H1 (cell line): ENCODE measurements around the gene VRK2. TPM values are rescaled to one million over a fixed set of nuclear protein-coding genes. Genes with fewer than 3 reads are reported as not detected.
"Not testable (repeated sequence)": the region's sequence is repeated elsewhere in the genome, so short reads cannot be mapped to it uniquely, and the experiment has no call there.

ENCODE experiments used
- CTCF ChIA-PET: fragments of 300-600 bp; sonication (Branson Sonifier 250); formaldehyde crosslinking; loops from one replicate; lab custom pipeline; 2021; ENCODE audit not compliant: partially characterized antibody; lab: Charles Lee
- POLR2A ChIA-PET: fragments of 300-600 bp; sonication (Branson Sonifier 250); formaldehyde crosslinking; loops from one replicate; lab custom pipeline; 2021; ENCODE audit warnings: inconsistent platforms; ENCODE audit not compliant: partially characterized antibody; lab: Charles Lee
- DNase-seq, 2 experiments: peaks; one replicate each; pipeline versions ENCODE4 v3.0.0 to v3.0.0-alpha.2; 2010 to 2022; ENCODE audit warnings: low spot score in 2 of 2, low read depth in 1 of 2, mixed read lengths in 1 of 2
- FAIRE-seq: peaks from 2 replicates; lab custom pipeline; 2011; peaks lifted over from hg19 to GRCh38; lab: Jason Lieb, UNC
- H2AFZ ChIP-seq: 2 replicates; pipeline ENCODE4 v1.8.1; 2012; ENCODE audit warnings: low read length, inconsistent platforms
- H2AK5ac ChIP-seq: 2 replicates; pipeline ENCODE4 v1.6.1; 2013; ENCODE audit warnings: low read depth, low read length
- H2BK120ac ChIP-seq: replicated peaks from 2 replicates; pipeline ENCODE3; 2013; ENCODE audit warnings: low read depth, low read length, inconsistent platforms
- H2BK12ac ChIP-seq: 2 replicates; pipeline ENCODE4 v1.6.1; 2013; ENCODE audit warnings: low read depth, low read length
- H2BK15ac ChIP-seq: 2 replicates; pipeline ENCODE4 v1.6.1; 2013; ENCODE audit warnings: low read length
- H2BK20ac ChIP-seq: 2 replicates; pipeline ENCODE4 v1.6.1; 2013; ENCODE audit warnings: low read length
- H2BK5ac ChIP-seq: 2 replicates; pipeline ENCODE4 v1.6.1; 2013; ENCODE audit warnings: low read depth, low read length
- H3K14ac ChIP-seq: 2 replicates; pipeline ENCODE4 v1.6.1; 2013; ENCODE audit warnings: inconsistent platforms; ENCODE audit not compliant: insufficient read length
- H3K18ac ChIP-seq: 2 replicates; pipeline ENCODE4 v1.6.1; 2013; ENCODE audit warnings: low read length; ENCODE audit errors: extremely low read depth
- H3K23ac ChIP-seq: 2 replicates; pipeline ENCODE4 v1.6.1; 2013; ENCODE audit warnings: inconsistent platforms; ENCODE audit not compliant: insufficient read length
- H3K23me2 ChIP-seq: 2 replicates; pipeline ENCODE4 v1.6.1; 2013; ENCODE audit warnings: low read depth, low read length
- H3K27ac ChIP-seq: 2 replicates; pipeline ENCODE4 v1.6.1; 2011; ENCODE audit warnings: low read depth, low read length, inconsistent platforms
- H3K27me3 ChIP-seq, 4 experiments: replicated peaks in 1 of 4; 1 replicate in 1 of 4; 2 replicates in 3 of 4; pipeline versions ENCODE4 v1.6.1 to v1.8.1; 2011 to 2013; ENCODE audit warnings: low read length in 3 of 4, mild to moderate bottlenecking in 3 of 4, inconsistent platforms in 2 of 4, mixed read lengths in 2 of 4, moderate library complexity in 1 of 4; ENCODE audit not compliant: control insufficient read depth in 3 of 4, insufficient read depth in 3 of 4; ENCODE audit errors: extremely low read depth in 1 of 4
- H3K36me3 ChIP-seq, 4 experiments: 2 replicates each; pipeline versions ENCODE4 v1.6.1 to v1.8.1; 2011 to 2013; ENCODE audit warnings: mild to moderate bottlenecking in 4 of 4, low read length in 3 of 4, moderate library complexity in 2 of 4, control low read depth in 1 of 4, inconsistent platforms in 1 of 4; ENCODE audit not compliant: insufficient read depth in 4 of 4, control insufficient read depth in 2 of 4
- H3K4ac ChIP-seq: replicated peaks from 2 replicates; pipeline ENCODE3; 2013; ENCODE audit warnings: low read length, low read depth, mixed read lengths, inconsistent platforms; ENCODE audit not compliant: insufficient read length
- H3K4me1 ChIP-seq, 4 experiments: replicated peaks in 1 of 4; 1 replicate in 1 of 4; 2 replicates in 3 of 4; pipeline versions ENCODE4 v1.6.1 to v1.8.1; 2011 to 2013; ENCODE audit warnings: low read length in 3 of 4, inconsistent platforms in 2 of 4, mixed read lengths in 1 of 4; ENCODE audit not compliant: insufficient read depth in 4 of 4, control insufficient read depth in 3 of 4
- H3K4me2 ChIP-seq, 2 experiments: 2 replicates each; pipeline versions ENCODE4 v1.6.1 to v1.8.1; 2011 to 2013; ENCODE audit warnings: low read depth in 2 of 2, low read length in 2 of 2, control low read depth in 1 of 2, inconsistent platforms in 1 of 2, mild to moderate bottlenecking in 1 of 2; ENCODE audit not compliant: insufficient read depth in 1 of 2
- H3K4me3 ChIP-seq, 4 experiments: fragments of 200-600, 300-600 bp in 1 of 4; sonication (generic), shearing (Covaris generic), sonication (Bioruptor Twin) in 1 of 4; 2 replicates each; pipeline versions ENCODE4 v1.5.1 to v1.8.1; 2011 to 2016; ENCODE audit warnings: low read length in 4 of 4, low read depth in 3 of 4, control low read depth in 2 of 4, inconsistent platforms in 2 of 4, mild to moderate bottlenecking in 2 of 4, mixed read lengths in 1 of 4, moderate library complexity in 1 of 4; ENCODE audit not compliant: insufficient read depth in 2 of 4; ENCODE audit errors: extremely low read depth in 1 of 4
- H3K56ac ChIP-seq: replicated peaks from 2 replicates; pipeline ENCODE3; 2013; ENCODE audit warnings: low read depth, mild to moderate bottlenecking, mixed read lengths, low read length, inconsistent platforms; ENCODE audit not compliant: insufficient read length
- H3K79me1 ChIP-seq: 2 replicates; pipeline ENCODE4 v1.6.1; 2013; ENCODE audit warnings: low read depth, low read length, control low read depth
- H3K79me2 ChIP-seq, 2 experiments: 2 replicates each; pipeline versions ENCODE4 v1.6.1 to v1.8.1; 2012 to 2013; ENCODE audit warnings: low read length in 2 of 2, mild to moderate bottlenecking in 2 of 2, inconsistent platforms in 1 of 2; ENCODE audit not compliant: insufficient read depth in 2 of 2, control insufficient read depth in 1 of 2
- H3K9ac ChIP-seq, 4 experiments: replicated peaks in 1 of 4; 1 replicate in 1 of 4; 2 replicates in 3 of 4; pipeline versions ENCODE4 v1.6.1 to v1.8.1; 2011 to 2013; ENCODE audit warnings: low read depth in 3 of 4, low read length in 3 of 4, control low read depth in 2 of 4, mild to moderate bottlenecking in 2 of 4, moderate library complexity in 2 of 4, inconsistent platforms in 1 of 4; ENCODE audit errors: extremely low read depth in 1 of 4
- H3K9me3 ChIP-seq, 2 experiments: 2 replicates each; pipeline versions ENCODE4 v1.6.1 to v1.8.1; 2012 to 2013; ENCODE audit warnings: mild to moderate bottlenecking in 2 of 2, moderate library complexity in 2 of 2, control low read depth in 1 of 2, inconsistent platforms in 1 of 2, low read depth in 1 of 2, low read length in 1 of 2, mixed read lengths in 1 of 2; ENCODE audit not compliant: insufficient read depth in 2 of 2
- H4K20me1 ChIP-seq, 2 experiments: replicated peaks in 1 of 2; 2 replicates each; pipeline versions ENCODE3 to v1.8.1; 2011 to 2013; ENCODE audit warnings: inconsistent platforms in 2 of 2, low read length in 2 of 2, mild to moderate bottlenecking in 1 of 2; ENCODE audit not compliant: insufficient read depth in 2 of 2, control insufficient read depth in 1 of 2
- H4K5ac ChIP-seq: 2 replicates; pipeline ENCODE4 v1.6.1; 2013; ENCODE audit warnings: low read length, low read depth, mixed read lengths, inconsistent platforms; ENCODE audit not compliant: insufficient read length
- H4K8ac ChIP-seq: 2 replicates; pipeline ENCODE4 v1.8.0; 2013; ENCODE audit warnings: mild to moderate bottlenecking, moderate library complexity, low read length, inconsistent platforms; ENCODE audit not compliant: insufficient read depth; ENCODE audit errors: extremely low read depth
- H4K91ac ChIP-seq: replicated peaks from 2 replicates; pipeline ENCODE3; 2013; ENCODE audit warnings: low read length, mixed read lengths, inconsistent platforms; ENCODE audit not compliant: insufficient read length
- GTF2F1 ChIP-seq: IDR thresholded peaks from 2 replicates; pipeline ENCODE4 v1.6.1; 2012; ENCODE audit warnings: low read depth, low read length, improper control_type of control experiment, borderline replicate concordance
- MAFK ChIP-seq: IDR thresholded peaks from 2 replicates; pipeline ENCODE4 v1.6.1; 2012; ENCODE audit warnings: low read depth, mild to moderate bottlenecking, improper control_type of control experiment, low read length
- WGBS, 2 experiments: shearing (Covaris generic) in 1 of 2; methylation state at CpG; one replicate each; pipeline versions ENCODE4 v1.1.6 to v1.1.7; 2013 to 2015; ENCODE audit warnings: low lambda C conversion rate in 2 of 2, mixed read lengths in 2 of 2, inconsistent platforms in 1 of 2, low coverage in 1 of 2, missing lambda C conversion rate in 1 of 2; ENCODE audit not compliant: insufficient replicate concordance in 2 of 2, insufficient coverage in 1 of 2, insufficient read length in 1 of 2; ENCODE audit errors: extremely low coverage in 1 of 2, missing lambda C conversion rate in 1 of 2; 5-methylcytosine and 5-hydroxymethylcytosine counted together
- polyA plus RNA-seq, 7 experiments: library from polyadenylated mRNA; depleted of rRNA in 3 of 7; stranded (reverse) in 5 of 7; unstranded in 2 of 7; fragments of >200 nt in 5 of 7; fragments of 200-250 nt in 2 of 7; gene quantifications; 1 replicate in 5 of 7; 2 replicates in 1 of 7; 4 replicates in 1 of 7; pipeline versions ENCODE4 v1.2.1 to v1.2.3, GENCODE V29; 2011 to 2013; ENCODE audit warnings: missing spikeins in 2 of 7, mixed read lengths in 2 of 7
- total RNA-seq: library from RNA; stranded (reverse); fragmentation: NEBNext Ultra II Directional; extraction: Animal tissue kit (Norgen Biotek cat#: 25700); gene quantifications from 2 replicates; pipeline ENCODE4 v1.2.1, GENCODE V29; 2021

Gene VRK2
- total and polyA plus RNA-seq, 2 of the 8 experiments (the other 6 are each of a cell fraction or from before 2014, with no cell fraction given): 7.6 to 27.8 TPM

DNA sequence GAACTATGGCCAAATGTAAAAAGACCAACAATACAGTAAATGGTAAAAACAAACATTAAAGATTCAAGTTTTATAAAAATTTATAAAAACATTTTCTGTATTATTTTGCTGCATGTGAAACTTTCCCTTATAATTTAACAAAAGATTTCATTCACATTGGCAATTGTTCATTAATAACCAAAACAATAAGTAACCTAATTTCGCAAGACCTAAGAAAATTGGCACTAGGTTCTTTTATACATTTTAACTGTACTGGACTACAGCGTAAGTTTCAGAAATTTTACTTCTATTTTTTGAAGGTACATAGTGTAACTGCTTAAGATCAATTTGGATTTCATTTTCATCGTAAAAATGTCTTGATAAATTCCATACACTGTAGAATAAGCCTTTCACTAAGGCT, 117.3 kb downstream of the VRK2 start:
- TF ChIP-seq GTF2F1: no peak
- TF ChIP-seq MAFK: no peak
- TF ChIP-seq, all 59 proteins: peak for 0
- H2AFZ ChIP-seq: no peak overlapping the region
- H2BK5ac ChIP-seq: no peak overlapping the region
- no peak overlapping the region for H3K14ac ChIP-seq
- H3K9ac ChIP-seq: no peak overlapping the region
- H3K56ac ChIP-seq: no peak overlapping the region
- no peak overlapping the region for H4K5ac ChIP-seq
- no peak overlapping the region for H3K23ac ChIP-seq
- no peak overlapping the region for H2BK20ac ChIP-seq
- H4K20me1 ChIP-seq: no peaks in the 10 kb centered on the region
- H3K27me3 ChIP-seq: no peaks in the 10 kb centered on the region
- H4K8ac ChIP-seq: no peak overlapping the region
- no peak overlapping the region for H3K27ac ChIP-seq
- H4K91ac ChIP-seq: no peak overlapping the region
- H2BK15ac ChIP-seq: no peak overlapping the region
- ChIA-PET POLR2A (no interaction called here), CTCF (no interaction called here)
- 91% methylated on average over 3 of the region's 3 CpGs; no CpG with 5 or more reads in 1 of the 2 experiments for WGBS, 2 experiments
- peaks cover 2 to 55% (median 19%) of the 10 kb centered on the region in 4 experiments; a peak in 7 of 8 replicates for H3K36me3 ChIP-seq
- H3K4me3 ChIP-seq: no peak overlapping the region
- H3K9me3 ChIP-seq: no peaks in the 10 kb centered on the region
- no peak overlapping the region for H2BK12ac ChIP-seq
- DNase-seq (no peak), FAIRE-seq (no peak)
- H3K18ac ChIP-seq: no peak overlapping the region
- H2BK120ac ChIP-seq: no peak overlapping the region
- H3K79me2 ChIP-seq: no peaks in the 10 kb centered on the region
- H2AK5ac ChIP-seq: no peak overlapping the region
- H3K4ac ChIP-seq: no peak overlapping the region
- no peaks in the 10 kb centered on the region for H3K23me2 ChIP-seq
- H3K4me1 ChIP-seq: no peaks in the 10 kb centered on the region; a peak in 1 of 7 replicates
- H3K4me2 ChIP-seq: no peak overlapping the region
- no peaks in the 10 kb centered on the region for H3K79me1 ChIP-seq

DNA sequence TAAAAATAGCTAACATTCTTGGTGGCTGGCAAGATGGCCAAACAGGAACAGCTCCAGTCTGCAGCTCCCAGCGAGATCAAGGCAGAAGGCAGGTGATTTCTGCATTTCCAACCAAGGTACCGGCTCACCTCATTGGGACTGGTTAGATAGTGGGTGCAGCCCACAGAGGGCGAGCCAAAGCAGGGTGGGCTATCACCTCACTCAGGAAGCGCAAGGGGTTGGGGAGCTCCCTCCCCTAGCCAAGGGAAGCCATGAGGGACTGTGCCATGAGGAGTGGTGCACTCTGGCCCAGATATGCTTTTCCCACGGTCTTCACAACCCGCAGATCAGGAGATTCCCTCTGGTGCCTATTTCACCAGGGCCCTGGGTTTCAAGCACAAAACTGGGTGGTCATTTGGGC, 121.5 kb downstream of the VRK2 start:
- H4K8ac ChIP-seq, H3K14ac ChIP-seq, H2AFZ ChIP-seq, H3K9me3 ChIP-seq, H3K79me1 ChIP-seq, H3K4me2 ChIP-seq, H2BK120ac ChIP-seq, H3K4me3 ChIP-seq, H2AK5ac ChIP-seq, H3K4ac ChIP-seq, H3K4me1 ChIP-seq, DNase-seq, POLR2A ChIA-PET, H3K56ac ChIP-seq, H2BK5ac ChIP-seq, H4K91ac ChIP-seq, H3K23ac ChIP-seq, H3K23me2 ChIP-seq, H3K27me3 ChIP-seq, H2BK12ac ChIP-seq, H3K27ac ChIP-seq, H2BK20ac ChIP-seq, H4K5ac ChIP-seq, H3K79me2 ChIP-seq, H2BK15ac ChIP-seq, H3K18ac ChIP-seq, H4K20me1 ChIP-seq, FAIRE-seq, H3K9ac ChIP-seq: not testable (repeated sequence)
- CTCF ChIA-PET: interaction anchor here (0.6 to 2.1 kb wide), 4 partner anchors 11 to 763 kb away, joined by 3 to 7 read pairs (median 4); no protein-coding TSS in a partner anchor
- peaks cover 0 to 17% (median 2%) of the 10 kb centered on the region in 4 experiments; a peak in 3 of 8 replicates for H3K36me3 ChIP-seq
- 96% methylated on average over 4 of the region's 6 CpGs; no CpG with 5 or more reads in 1 of the 2 experiments for WGBS, 2 experiments
